Dendritic cell treated with granulocyte-macrophage colony-stimulating factor and Interleukin-4, amounts not matched to agents 40 ng/mL and 50 ng/mL, for 4 days (primary cell): ENCODE data around the gene PDE6B.
A peak's percentile ranks its signal among the peaks of the same experiment; 100 is the strongest.

Experiments
- H3K27ac Mint-ChIP-seq: one replicate; pipeline ENCODE4 v1.8.0; 2022; ENCODE audit warnings: mild to moderate bottlenecking, mixed read lengths
- H3K27me3 Mint-ChIP-seq: one replicate; pipeline ENCODE4 v1.8.0; 2022; ENCODE audit warnings: mild to moderate bottlenecking, mixed read lengths
- H3K36me3 Mint-ChIP-seq: one replicate; pipeline ENCODE4 v1.8.0; 2022; ENCODE audit warnings: low read depth, mixed read lengths
- H3K4me1 Mint-ChIP-seq: one replicate; pipeline ENCODE4 v1.8.0; 2022; ENCODE audit warnings: low read depth, mixed read lengths
- H3K4me3 Mint-ChIP-seq: one replicate; pipeline ENCODE4 v1.8.0; 2022; ENCODE audit warnings: mild to moderate bottlenecking, moderate library complexity, mixed read lengths
- H3K9me3 Mint-ChIP-seq: one replicate; pipeline ENCODE4 v1.8.0; 2022; ENCODE audit warnings: mixed read lengths
- intact Hi-C: fragments of 100-400 bp; cut with micrococcal nuclease; formaldehyde crosslinking; loops from one replicate; pipeline ENCODE4 v1.15.0; 2022

The PDE6B gene

DNA sequence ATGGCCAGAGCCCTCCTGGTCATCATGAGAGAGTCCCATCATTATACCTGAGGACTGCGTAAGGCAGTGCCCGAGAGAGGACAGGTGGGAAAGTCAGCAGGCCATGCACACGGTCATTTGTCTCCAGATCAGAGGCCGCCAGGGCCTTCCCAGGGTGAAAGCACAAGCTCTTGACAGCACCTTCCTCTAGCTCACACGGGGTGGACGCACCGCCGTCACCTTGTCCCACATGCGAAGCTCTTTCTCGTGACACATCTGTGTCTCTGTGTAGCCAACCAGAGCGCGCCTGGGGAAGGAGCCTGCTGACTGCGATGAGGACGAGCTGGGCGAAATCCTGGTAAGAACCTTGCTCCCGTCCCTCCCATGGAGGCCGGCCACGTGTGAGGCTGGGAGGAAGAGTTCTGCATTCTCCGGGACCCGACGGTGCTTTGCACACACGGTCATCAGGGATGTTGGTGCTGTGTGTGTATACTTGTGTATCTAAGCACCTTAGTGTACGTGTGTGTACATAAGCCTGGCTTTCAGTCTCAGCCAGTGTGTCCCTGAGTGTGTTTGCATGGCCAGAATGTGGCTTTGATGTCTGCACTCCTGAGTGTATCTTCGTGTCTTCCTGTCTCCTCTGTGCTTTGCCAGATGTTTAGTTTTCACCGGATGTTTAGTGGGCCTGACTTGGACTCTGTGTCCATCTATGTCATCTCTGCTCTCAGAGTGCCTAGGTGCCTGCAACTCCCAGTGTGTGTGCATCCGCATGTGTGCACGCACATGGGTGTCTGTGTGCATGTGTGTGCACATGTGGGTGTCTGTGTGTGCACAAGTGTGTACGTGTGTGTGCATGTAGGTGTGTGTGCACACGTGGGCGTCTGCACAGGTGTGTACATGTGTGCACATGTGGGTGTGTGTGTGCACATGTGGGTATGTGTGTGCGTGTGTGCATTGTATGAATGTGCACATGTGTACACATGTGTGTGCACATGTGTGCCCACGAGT, 33.6 kb downstream of the PDE6B start:
- no peak overlapping the region for H3K27ac Mint-ChIP-seq
- H3K4me3 Mint-ChIP-seq = no peak overlapping the region
- no peaks in the 10 kb centered on the region for H3K36me3 Mint-ChIP-seq
- intact Hi-C loops = no loop called here
- H3K4me1 Mint-ChIP-seq = peaks cover 6% of the 10 kb centered on the region
- H3K27me3 Mint-ChIP-seq = peaks cover 3% of the 10 kb centered on the region
- no peaks in the 10 kb centered on the region for H3K9me3 Mint-ChIP-seq

GRCh38 chr4:659851-660250, 34.5 kb downstream of the PDE6B start:
- no peaks in the 10 kb centered on the region for H3K9me3 Mint-ChIP-seq
- H3K4me3 Mint-ChIP-seq = no peak overlapping the region
- peaks cover 3% of the 10 kb centered on the region for H3K27me3 Mint-ChIP-seq
- intact Hi-C loops = no loop called here
- H3K36me3 Mint-ChIP-seq = no peaks in the 10 kb centered on the region
- peaks cover 6% of the 10 kb centered on the region for H3K4me1 Mint-ChIP-seq
- H3K27ac Mint-ChIP-seq = no peak overlapping the region

- Mint-ChIP-seq H3K36me3 (no peaks in the 10 kb centered on the region), H3K27me3 (peaks cover 3% of the 10 kb centered on the region), H3K4me1 (peaks cover 11% of the 10 kb centered on the region), H3K4me3 (no peak overlapping the region), H3K9me3 (no peaks in the 10 kb centered on the region), H3K27ac (no peak overlapping the region)
- intact Hi-C loops = no loop called here
These were observed 35.0 kb downstream of the PDE6B start for GRCh38 chr4:660401-660800.

GRCh38 chr4:661231-661630, 35.9 kb downstream of the PDE6B start:
- Mint-ChIP-seq H3K27me3 (peaks cover 3% of the 10 kb centered on the region), H3K27ac (no peak overlapping the region), H3K4me1 (peaks cover 12% of the 10 kb centered on the region), H3K36me3 (no peaks in the 10 kb centered on the region), H3K9me3 (no peaks in the 10 kb centered on the region), H3K4me3 (no peak overlapping the region)
- intact Hi-C loops = no loop called here

GRCh38 chr4:661881-662761, 36.7 kb downstream of the PDE6B start:
- Mint-ChIP-seq H3K27me3 (peaks cover 3% of the 10 kb centered on the region), H3K9me3 (no peaks in the 10 kb centered on the region), H3K27ac (no peak overlapping the region), H3K4me3 (peak overlapping the region; percentile 82), H3K4me1 (peaks cover 12% of the 10 kb centered on the region), H3K36me3 (no peaks in the 10 kb centered on the region)
- intact Hi-C loops = no loop called here

DNA sequence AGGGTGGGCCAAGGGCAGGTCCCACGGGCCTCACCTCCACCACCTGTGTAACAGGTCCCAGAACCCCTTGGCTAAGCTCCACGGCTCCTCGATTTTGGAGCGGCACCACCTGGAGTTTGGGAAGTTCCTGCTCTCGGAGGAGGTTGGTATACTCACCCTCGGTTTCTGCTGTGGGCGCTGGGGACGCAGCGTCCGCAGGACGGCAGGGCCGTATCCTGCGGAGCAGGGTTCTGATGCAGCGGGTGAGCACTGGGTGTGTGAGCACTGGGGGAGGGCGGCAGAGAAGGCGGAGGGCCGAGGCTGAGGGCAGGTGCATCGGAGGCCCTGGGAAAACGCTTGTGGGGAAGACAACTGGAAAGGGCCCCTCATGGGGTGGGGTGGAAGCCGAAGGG, 37.7 kb downstream of the PDE6B start:
- intact Hi-C loops = no loop called here
- peaks cover 12% of the 10 kb centered on the region for H3K4me1 Mint-ChIP-seq
- H3K9me3 Mint-ChIP-seq = no peaks in the 10 kb centered on the region
- no peaks in the 10 kb centered on the region for H3K36me3 Mint-ChIP-seq
- peak overlapping the region; percentile 77 for H3K27ac Mint-ChIP-seq
- peak overlapping the region; percentile 82 for H3K4me3 Mint-ChIP-seq
- H3K27me3 Mint-ChIP-seq = peaks cover 3% of the 10 kb centered on the region

DNA sequence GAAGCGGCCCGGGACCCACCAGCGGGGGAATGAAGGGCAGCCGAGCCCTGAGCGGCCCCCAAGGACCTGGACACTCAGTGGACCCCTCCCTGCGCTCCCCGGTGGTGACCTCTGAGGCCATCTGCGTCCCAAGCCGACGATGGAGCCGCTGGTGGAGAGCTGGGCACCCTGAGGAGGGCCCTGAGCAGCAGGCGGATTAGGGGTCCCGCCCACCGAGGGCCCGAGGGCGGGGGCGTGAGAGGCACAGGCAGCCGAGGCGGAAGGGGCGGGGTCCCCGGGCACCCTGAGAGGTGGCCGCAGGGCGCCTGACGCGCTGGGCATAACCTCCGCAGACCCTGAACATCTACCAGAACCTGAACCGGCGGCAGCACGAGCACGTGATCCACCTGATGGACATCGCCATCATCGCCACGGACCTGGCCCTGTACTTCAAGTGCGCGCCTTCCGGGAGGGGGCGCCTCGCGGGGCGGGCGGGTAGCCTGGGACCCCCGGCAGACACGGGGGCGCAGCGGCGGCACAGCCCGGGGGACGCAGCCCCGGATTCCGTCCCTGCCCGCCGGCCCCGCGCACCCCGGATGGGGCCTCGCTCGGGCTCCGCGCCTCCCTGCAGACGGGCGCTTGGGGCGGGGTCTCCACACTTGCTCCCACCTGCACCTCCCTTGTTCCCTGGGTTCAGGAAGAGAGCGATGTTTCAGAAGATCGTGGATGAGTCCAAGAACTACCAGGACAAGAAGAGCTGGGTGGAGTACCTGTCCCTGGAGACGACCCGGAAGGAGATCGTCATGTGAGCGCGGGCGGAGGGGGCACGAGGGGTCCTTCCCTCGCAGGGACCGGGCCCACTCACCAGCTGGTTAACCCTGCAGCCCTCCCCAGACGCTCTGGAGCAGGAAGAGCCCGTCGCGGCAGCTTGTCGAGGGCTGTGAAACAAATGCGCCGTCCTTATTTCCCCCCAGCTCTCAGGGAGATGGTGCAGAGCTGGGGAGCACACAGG, 38.4 kb downstream of the PDE6B start:
- Mint-ChIP-seq H3K27ac (peak overlapping the region; percentile 77), H3K4me3 (peak overlapping the region; percentile 82), H3K9me3 (no peaks in the 10 kb centered on the region), H3K27me3 (peaks cover 3% of the 10 kb centered on the region), H3K4me1 (peaks cover 12% of the 10 kb centered on the region), H3K36me3 (no peaks in the 10 kb centered on the region)
- intact Hi-C loops = no loop called here

DNA sequence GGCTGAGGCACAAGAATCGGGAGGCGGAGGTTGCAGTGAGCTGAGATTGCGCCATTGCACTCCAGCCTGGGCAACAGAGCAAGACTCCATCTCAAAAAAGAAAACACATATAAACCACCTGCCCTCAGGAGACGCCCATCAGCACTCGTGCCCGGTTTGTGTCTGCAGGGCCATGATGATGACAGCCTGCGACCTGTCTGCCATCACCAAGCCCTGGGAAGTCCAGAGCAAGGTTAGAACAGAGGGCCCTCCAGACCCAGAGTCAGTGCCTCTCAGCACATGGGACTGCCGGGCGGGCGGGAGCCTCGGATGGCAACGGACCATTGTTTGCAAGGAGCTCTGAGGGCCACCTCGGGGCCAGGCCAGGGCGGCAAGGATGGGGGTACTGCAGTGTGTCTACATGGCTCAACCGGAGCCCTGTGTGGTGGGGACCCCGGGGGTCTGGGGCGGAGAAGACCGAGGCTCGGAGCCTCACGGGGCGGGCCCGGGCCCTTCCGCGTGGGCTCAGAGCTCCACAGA, 39.4 kb downstream of the PDE6B start:
- H3K9me3 Mint-ChIP-seq = no peaks in the 10 kb centered on the region
- peak overlapping the region; percentile 10 for H3K4me3 Mint-ChIP-seq
- peaks cover 3% of the 10 kb centered on the region for H3K27me3 Mint-ChIP-seq
- H3K4me1 Mint-ChIP-seq = peaks cover 12% of the 10 kb centered on the region
- no peaks in the 10 kb centered on the region for H3K36me3 Mint-ChIP-seq
- H3K27ac Mint-ChIP-seq = no peak overlapping the region
- intact Hi-C loops = no loop called here

DNA sequence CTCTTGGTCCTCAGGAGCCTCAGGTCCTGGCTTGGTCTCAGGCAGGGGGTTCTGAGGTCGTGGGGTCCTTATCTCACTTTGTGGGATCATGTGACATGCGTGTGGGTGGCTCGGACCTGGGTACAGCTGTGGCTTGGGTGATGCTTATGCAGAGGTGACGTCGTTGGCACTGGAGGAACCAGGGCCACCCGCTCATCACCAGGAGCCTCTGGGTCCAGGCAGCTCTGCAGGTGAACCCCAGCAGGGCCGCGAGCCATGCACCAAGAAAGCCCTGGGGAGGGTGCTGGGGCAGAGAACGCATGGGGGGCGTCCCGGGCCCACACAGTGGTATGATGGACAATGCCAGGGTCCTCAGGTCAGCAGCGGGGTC, 40.0 kb downstream of the PDE6B start:
- H3K27me3 Mint-ChIP-seq = peaks cover 3% of the 10 kb centered on the region
- intact Hi-C loops = no loop called here
- H3K36me3 Mint-ChIP-seq = no peaks in the 10 kb centered on the region
- peaks cover 12% of the 10 kb centered on the region for H3K4me1 Mint-ChIP-seq
- no peak overlapping the region for H3K27ac Mint-ChIP-seq
- no peak overlapping the region for H3K4me3 Mint-ChIP-seq
- H3K9me3 Mint-ChIP-seq = no peaks in the 10 kb centered on the region

GRCh38 chr4:665751-666435, 40.5 kb downstream of the PDE6B start:
- Mint-ChIP-seq H3K36me3 (peaks cover 5% of the 10 kb centered on the region), H3K4me1 (peaks cover 12% of the 10 kb centered on the region), H3K27ac (no peak overlapping the region), H3K9me3 (no peaks in the 10 kb centered on the region), H3K4me3 (no peak overlapping the region), H3K27me3 (peaks cover 3% of the 10 kb centered on the region)
- intact Hi-C loops = no loop called here

DNA sequence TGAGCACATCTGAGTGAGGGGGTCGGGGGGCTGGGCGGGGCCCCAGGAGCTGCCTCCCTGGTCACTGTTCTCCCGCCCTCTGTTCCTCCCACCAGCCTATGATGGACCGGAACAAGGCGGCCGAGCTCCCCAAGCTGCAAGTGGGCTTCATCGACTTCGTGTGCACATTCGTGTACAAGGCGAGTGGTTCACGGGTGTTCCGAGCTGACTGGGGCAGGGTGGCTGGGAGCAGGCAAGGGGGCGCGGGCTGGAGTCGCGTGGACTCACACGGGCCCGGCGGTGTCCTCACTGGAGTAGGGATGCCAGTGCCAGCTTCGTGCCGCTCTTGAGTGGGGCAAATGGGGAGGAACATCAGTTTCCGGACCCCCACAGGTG, 41.0 kb downstream of the PDE6B start:
- H3K4me3 Mint-ChIP-seq = no peak overlapping the region
- no peaks in the 10 kb centered on the region for H3K9me3 Mint-ChIP-seq

GRCh38 chr4:666822-667544, 41.6 kb downstream of the PDE6B start:
- Mint-ChIP-seq H3K27me3 (peaks cover 3% of the 10 kb centered on the region), H3K27ac (no peak overlapping the region), H3K4me1 (peaks cover 12% of the 10 kb centered on the region), H3K9me3 (no peaks in the 10 kb centered on the region), H3K4me3 (no peak overlapping the region), H3K36me3 (peaks cover 16% of the 10 kb centered on the region)
- intact Hi-C loops = no loop called here

More for the DNA sequence above, 41.0 kb downstream of the PDE6B start:
- no peak overlapping the region for H3K27ac Mint-ChIP-seq
- peaks cover 12% of the 10 kb centered on the region for H3K4me1 Mint-ChIP-seq
- H3K36me3 Mint-ChIP-seq = peaks cover 11% of the 10 kb centered on the region
- H3K27me3 Mint-ChIP-seq = peaks cover 3% of the 10 kb centered on the region
- intact Hi-C loops = no loop called here
